ENCODE results near the gene MACROD2.
"Not testable (repeated sequence)": the region's sequence is repeated elsewhere in the genome, so short reads cannot be mapped to it uniquely, and the experiment has no call there.

GRCh38 chr20:15140940-15141339 is 1145.6 kb downstream of the MACROD2 start:
- TF ChIP-seq, protein P1, sequence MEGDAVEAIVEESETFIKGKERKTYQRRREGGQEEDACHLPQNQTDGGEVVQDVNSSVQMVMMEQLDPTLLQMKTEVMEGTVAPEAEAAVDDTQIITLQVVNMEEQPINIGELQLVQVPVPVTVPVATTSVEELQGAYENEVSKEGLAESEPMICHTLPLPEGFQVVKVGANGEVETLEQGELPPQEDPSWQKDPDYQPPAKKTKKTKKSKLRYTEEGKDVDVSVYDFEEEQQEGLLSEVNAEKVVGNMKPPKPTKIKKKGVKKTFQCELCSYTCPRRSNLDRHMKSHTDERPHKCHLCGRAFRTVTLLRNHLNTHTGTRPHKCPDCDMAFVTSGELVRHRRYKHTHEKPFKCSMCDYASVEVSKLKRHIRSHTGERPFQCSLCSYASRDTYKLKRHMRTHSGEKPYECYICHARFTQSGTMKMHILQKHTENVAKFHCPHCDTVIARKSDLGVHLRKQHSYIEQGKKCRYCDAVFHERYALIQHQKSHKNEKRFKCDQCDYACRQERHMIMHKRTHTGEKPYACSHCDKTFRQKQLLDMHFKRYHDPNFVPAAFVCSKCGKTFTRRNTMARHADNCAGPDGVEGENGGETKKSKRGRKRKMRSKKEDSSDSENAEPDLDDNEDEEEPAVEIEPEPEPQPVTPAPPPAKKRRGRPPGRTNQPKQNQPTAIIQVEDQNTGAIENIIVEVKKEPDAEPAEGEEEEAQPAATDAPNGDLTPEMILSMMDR (IDR thresholded peaks at IDR 0.05; ENCODE audit: insufficient read depth, low read depth, low read length) = not testable (repeated sequence)
- TF ChIP-seq EZH2 (IDR thresholded peaks at IDR 0.05; ENCODE audit: insufficient read depth, low read length) = not testable (repeated sequence)
